Stimulated activated CD4-positive, alpha-beta T cell treated with anti-CD3 and anti-CD28 coated beads, Interleukin-1b, Interleukin-23, amount 100 ng/mL, for 24 hours (primary cell): ENCODE data around the gene KLK1.
"Not testable (repeated sequence)": the region's sequence is repeated elsewhere in the genome, so short reads cannot be mapped to it uniquely, and the experiment has no call there.

Experiments used
- DNase-seq, 4 experiments: peaks; one replicate each; pipeline ENCODE4 v3.0.0-alpha.2; 2020; ENCODE audit warnings: low read depth in 4 of 4, low spot score in 1 of 4

The KLK1 gene

DNA sequence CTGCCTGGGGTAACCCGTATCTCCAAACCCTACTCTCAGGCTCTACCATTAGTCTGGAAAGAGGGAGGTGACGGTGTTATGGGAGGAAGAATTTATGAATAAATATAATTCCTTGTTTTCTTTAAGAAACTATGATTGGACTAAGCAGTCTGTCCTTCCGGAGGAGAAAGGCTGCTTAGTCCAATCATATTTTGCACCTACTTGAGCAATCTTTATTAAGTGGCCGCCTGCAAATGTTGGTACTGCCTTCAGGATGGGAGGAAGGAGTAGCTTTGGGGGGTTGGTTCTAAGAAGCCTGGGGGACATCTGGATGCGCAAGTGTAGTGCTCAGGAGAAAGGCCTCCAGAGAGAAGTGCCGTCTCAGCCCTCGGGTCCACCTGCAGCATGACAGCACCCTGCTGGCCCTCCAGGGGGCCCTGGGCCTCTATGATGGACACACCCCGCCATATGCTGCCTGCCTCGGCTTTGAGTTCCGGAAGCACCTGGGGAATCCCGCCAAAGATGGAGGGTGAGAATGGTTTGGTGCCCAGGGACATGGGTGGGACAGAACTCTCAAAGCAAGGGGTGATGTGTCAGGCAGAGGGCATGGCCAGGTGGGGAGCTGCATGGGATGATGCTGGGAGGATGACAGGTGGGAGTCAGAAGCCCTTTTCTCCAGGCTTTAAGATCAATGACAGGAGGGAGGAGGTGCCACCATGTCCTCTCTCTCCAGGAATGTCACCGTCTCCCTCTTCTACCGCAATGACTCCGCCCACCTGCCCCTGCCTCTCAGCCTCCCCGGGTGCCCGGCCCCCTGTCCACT lies 29.3 kb downstream of the KLK1 start:
- DNase-seq, result peak in 1 of 4 experiments; percentile 32

DNA sequence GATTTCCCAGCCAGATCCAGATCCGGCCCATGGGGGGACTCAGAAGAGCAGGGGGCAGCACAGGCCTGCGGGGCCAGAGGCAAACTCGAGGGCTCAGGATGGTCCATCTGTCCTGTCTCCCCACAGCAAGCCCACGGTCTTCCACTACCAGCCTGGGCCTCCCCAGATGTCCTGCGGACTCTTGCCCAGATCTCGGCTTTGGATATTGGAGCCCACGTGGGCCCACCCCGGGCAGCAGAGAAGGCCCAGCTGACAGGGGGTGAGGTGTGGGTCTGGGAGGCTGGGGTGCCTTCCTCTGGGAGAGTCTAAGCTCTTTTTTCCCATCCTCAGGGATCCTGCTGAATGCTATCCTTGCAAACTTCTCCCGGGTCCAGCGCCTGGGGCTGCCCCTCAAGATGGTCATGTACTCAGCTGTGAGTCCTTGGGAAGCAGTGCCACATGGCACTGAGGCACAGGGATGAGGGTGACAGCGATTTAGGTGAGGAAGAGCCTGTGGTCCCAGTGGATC lies 30.0 kb downstream of the KLK1 start:
- DNase-seq, result no peak

DNA sequence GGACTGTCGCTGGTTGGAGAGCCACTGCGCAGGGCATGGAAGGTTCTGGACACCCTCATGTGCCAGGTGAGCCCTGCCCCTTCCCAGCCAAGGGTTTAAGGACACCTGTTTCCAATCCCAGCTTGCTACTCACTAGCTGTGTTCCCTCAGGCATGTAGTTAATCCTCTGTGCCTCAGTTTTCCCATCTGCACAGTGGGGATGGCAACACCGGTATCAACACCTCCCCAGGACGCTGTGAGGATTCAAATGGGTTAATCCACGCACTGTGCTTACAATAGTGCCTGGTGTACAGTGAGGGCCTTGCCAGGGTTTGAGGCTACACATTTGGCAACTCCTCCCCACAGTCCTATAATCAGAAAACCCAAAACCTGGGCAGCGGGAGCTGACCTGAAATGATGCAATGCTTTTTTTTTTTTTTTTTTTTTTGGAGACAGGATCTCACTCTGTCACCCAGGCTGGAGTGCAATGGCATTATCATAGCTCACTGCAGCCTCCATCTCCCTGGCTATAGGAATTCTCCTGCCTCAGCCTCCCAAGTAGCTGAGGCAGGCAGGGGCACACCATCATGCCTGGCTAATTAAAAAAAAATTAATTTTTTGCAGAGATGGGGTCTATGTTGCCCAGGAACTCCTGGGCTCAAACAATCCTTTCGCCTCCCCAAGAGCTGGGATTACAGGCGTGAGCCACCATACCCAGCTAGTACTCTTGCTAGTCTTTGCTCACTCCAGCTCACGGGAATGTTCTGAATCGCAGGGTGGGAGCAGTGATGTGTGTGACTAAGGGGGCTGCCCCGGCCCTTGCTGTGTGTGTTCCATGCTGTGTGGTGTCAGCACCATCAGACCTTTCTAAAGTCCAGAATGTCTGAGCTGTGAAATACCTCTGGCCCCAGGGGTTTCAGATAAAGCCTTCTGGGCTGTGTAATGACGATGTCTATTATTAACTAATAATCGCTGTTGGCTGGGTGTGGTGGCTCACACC lies 31.0 kb downstream of the KLK1 start:
- DNase-seq, result no peak

DNA sequence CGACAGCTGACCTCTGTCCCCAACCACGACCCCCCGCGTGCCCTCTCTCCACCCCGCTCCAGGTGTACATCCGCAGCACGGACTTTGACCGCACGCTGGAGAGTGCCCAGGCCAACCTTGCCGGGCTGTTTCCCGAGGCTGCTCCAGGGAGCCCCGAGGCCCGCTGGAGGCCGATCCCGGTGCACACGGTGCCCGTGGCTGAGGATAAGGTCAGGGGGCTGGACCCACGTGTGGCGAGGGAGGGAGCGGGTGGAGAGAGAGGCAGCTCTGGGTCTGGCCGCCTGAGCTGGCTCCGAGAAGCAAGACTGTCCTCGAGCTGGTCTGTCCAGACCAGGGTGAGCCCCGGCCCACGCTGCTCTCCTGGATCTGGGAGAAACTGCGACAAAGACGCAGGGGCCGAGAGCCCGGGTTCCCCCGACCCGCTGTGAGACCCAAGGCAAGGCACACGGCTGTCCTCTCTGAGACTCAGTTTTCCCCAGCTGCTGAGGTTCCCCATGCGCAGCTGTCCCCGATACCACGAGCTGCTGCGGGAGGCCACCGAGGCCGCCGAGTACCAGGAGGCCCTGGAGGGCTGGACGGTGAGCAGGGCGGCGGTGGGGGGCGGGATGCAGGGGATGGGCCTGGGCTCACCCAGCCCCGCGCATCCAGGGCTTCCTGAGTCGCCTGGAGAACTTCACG lies 31.9 kb downstream of the KLK1 start:
- DNase-seq, result no peak

DNA sequence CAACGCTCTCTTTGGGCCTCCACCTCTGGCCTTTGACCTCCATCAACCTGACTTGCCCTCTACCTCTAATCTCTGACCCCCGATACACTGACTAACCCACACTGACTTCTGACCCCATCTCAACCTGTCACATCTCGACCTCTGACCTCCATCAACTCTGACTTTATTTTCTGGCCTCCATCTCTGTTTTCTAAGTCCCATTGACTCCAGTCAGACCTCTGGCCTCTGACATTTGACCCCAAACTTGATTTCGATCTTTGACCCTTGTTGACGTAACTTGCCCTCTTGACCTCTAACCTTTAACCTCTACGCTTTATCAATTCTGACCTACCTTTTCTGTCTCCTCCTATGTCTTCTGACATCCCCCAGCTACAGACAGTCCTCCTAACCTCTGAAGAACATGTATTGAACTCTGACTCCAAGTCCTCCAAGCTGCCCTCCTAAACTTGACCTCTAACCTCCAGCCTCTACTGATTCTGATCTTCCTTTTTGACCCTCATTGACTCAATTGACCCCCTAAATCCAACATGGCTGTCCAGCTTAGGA lies 32.6 kb downstream of the KLK1 start:
- DNase-seq, result no peak

DNA sequence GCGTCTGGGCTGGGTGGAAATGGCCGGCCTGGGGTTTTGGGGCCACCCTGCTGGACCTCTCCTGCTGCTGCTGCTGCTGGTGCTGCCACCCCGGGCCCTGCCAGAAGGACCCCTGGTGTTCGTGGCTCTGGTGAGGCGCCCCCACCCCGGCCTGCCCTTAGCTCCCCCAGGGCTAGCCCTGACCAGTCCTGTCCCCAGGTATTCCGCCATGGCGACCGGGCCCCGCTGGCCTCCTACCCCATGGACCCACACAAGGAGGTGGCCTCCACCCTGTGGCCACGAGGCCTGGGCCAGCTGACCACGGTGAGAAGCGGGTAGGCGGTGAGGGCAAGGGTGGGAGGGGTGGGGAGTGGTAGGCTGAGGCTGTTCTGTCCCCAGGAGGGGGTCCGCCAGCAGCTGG lies 33.2 kb downstream of the KLK1 start, which contains the start of gene ACP4:
ACP4 (plus strand) TSS at position 20 of the 400 bp plus-strand sequence; CDS start at position 20, 0 bp downstream.
- no peak for DNase-seq

DNA sequence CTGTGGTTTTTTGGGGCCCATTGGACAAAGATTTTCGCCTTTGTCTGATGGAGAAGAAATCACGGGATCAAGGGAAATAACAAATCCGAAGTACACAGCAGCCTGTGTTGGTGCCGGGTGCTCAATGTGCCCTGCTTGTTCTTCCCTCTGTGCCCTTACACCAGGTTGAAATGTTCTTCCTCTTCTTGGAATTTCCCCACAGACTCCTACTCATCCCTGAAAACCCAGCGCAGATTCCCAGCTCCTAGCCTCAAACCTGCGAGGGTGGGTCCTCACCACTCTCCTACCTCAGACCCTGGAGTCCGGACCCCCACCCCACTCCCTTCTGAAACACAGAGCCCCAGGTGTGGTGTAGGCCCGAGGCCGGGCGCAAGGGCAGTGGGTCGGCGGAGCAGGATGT lies 38.3 kb downstream of the KLK1 start:
- DNase-seq, result no peak

DNA sequence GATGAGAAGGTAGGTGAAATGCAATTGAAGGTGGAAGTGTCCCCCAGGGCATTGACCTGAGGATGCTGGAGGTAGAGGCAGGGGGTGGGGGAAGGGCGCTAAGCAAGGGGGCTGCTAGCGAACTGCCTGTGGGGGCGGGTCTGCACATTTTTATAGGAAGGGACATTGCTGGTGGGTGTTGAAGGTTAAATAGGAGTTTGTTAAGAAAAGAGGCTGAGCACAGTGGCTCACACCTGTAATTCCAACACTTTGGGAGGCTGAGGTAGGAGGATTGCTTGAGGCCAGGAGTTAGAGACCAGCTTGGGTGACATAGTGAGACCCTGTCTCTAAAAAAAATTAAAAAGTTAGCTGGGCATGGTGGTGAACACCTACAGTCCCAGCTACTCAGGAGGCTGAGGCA lies 38.9 kb downstream of the KLK1 start:
- no peak for DNase-seq

DNA sequence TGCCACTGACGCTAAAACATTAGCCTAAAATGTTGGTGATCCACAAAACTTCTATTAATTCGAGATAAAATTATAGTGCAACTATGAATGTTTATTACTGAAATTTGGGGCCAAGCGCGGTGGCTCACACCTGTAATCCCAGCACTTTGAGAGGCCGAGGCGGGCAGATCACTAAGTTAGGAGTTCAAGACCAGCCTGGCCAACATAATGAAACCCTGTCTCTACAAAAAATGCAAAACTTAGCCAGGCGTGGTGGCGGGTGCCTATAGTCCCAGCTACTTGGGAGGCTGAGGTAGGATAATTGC lies 39.8 kb downstream of the KLK1 start:
- DNase-seq, result not testable (repeated sequence)

DNA sequence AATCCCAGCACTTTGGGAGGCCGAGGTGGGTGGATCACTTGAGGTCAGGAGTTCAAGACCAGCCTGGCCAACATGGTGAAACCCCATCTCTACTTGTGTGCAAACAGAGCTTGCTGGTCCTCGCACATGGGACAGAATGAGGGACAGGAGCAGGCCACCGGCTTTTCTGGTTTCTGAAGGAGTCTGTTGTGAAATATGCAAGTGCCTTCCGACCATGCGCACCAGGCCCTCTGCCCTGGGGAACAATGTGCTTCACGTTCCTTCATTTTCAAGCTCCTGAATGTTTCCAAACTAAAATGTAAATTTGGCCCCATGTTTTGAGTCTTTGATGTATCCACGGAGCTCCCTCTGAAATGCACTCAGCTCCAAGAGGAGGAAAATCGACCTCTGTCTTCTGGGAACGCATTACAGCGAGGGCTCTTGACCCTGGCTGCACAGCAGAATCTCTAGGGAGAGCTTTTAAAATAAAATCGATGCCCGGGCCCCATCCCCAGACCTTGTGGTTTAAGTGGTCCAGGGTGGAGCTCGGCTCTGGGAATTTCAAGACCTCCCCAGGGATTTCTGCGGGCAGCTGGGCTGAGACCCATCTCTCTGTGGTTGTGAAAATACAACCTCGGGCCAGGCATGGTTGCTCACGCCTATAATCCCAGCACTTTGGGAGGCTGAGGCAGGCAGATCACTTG lies 42.7 kb downstream of the KLK1 start:
- DNase-seq, result no peak

DNA sequence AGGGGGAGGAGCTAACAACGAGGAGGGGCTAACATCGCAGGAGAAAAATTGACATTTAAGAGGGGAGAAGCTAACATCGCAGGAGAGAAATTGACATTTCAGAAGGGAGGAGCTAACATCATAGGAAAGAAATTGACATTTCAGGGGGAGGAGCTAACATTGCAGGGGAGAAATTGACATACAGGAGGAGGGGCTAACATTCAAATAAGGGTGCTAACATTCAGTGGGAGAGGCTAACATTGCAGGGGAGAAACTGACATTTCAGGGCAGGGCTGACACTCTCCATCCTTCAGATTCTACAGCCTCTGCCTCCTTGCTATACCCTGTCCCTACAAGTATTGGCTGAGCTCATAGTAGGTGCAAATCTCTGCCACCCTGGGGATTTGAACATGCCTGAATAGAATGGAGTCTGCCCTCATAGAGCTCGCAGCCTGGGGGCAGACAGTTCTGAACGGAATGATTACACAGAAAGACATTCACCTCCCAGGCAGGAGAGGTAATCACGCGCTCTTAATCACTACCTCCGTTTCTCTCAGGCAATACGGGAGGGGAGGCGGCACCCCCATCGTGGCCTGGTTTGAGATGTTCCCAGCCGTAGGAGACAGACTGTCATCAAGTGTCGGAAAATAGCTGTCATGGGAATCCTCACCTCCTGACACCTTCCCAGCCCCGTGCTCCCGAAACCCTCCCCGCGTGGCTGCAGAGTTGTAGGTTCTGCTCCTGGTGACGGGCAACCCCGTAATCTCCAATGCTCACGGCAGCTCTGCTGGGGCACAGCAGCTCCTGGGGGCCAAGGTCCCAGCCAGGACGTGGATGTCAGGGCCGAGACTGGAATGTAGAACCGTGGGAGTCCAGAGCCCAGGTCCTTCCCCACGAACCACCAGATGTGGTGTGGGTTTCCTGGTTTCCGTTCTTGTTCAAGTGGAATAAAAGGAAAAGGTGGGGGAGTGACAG lies 43.8 kb downstream of the KLK1 start:
- DNase-seq, result no peak

DNA sequence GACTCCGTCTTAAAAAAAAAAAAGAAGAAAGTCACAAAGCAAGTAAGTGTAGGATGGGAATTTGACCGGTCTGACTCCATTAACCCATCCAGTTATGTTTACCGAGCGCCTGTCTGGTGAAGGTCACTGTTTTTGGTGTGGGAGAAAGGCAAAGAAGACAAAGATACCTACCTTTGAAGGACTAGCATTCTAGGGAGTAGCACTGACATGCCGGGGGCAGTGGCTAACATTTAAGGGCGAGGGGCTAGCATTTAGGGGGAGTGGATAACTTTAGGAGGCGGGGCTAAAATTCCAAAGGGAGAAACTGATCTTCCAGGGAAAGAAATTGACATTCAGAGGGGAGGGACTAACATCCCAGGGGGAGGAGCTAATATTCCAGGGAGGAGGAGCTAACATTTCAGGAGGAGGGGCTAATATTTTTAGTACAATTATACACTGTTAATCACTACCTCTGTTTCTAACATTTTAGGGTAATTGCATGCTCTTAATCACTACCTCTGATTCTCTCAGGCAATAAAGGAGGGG lies 44.6 kb downstream of the KLK1 start:
- DNase-seq, result no peak

DNA sequence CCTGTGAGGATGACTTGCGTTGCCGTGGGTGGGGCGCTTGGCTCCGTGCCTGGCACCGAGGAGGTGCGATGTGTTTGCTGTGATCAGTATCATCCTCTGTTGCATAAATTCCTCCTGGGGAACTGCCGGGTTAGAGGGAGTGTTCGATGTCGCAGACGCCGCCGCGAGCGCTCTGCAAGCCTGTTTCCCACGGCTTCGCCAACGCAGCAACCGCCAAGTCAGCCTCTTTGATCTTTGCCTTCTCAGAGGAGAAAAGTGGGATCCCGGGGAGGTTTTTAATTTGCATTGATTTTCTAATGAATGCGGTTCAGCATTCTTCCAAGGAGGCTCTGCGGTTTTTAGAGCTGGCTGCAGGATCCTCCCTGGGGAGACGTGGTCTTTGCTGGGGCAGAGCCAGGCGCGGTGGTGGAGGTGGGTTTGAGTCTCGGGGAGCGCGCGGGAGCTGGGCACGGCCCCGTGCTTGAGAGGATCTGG lies 45.7 kb downstream of the KLK1 start:
- no peak for DNase-seq

DNA sequence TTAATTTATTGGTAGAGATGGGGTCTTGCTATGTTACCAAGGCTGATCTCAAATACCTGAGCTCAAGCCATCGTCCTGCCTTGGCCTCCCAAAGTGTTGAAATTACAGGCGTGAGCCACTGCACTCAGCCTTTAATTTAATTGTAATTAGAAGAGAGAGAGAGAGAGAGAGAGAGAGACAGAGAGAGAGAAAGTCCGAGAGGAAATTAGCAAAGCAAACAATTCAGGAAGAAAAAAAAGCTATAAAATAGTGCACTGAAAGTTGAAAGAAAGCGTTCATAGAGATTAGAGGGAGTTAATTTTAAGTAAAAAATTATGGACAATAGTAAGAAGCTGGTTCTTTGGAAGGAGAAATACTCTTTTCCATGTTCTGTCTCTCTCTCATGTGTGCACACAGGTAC lies 46.3 kb downstream of the KLK1 start:
- DNase-seq, result no peak

DNA sequence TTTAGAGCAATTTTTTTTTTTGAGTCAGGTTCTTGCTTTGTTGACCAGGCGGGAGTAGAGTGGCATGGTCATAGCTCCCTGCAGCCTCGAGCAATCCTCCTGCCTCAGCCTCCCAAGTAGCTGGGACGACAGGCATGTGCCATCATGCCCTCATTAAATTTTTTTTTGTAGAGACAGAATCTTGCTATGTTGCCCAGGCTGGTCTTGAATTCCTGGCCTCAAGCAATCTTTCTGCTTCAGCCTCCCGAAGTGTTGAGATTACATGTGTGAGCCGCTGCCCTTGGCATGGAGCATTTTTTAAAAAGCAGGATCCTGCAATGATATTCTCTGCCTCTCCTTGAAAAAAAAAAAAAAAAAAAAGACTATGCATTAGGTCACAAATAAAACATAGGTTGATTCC lies 47.5 kb downstream of the KLK1 start:
- DNase-seq, result no peak

DNA sequence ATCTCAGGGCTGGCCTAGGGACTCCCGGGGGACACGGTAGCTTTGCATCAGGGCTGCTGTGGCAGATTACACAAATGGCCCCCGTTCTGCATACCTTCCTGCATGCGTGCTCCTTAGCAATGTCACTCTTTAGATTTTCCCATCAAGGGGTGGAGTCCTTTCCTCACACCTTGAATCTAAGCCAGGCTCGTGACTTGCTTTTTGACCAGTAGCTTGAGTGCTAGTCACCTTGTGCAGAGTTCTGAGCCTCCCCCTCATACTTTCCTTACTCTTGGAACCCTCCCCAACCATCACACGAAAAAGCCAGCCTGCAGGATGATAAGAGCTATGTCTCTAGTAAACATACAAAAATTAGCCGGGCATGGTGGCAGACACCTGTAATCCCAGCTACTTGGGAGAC lies 50.1 kb downstream of the KLK1 start:
- DNase-seq, result not testable (repeated sequence)

DNA sequence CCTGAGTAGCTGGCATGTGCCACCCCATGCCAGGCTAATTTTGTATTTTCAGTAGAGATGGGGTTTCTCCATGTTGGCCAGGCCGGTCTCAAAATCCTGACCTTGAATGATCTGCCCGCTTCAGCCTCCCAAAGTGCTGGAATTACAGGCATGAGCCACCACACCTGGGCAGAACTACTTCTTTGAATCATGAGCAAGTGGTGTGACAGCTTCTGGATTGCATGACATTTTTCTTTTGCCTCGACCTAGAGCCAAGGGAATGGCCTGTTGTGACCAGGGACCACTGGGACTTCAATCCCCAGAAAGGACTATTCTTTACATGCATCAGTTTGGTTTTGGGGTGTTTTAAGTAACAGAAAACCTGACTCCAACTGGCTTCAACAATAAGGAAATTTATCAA lies 50.7 kb downstream of the KLK1 start:
- not testable (repeated sequence) for DNase-seq

DNA sequence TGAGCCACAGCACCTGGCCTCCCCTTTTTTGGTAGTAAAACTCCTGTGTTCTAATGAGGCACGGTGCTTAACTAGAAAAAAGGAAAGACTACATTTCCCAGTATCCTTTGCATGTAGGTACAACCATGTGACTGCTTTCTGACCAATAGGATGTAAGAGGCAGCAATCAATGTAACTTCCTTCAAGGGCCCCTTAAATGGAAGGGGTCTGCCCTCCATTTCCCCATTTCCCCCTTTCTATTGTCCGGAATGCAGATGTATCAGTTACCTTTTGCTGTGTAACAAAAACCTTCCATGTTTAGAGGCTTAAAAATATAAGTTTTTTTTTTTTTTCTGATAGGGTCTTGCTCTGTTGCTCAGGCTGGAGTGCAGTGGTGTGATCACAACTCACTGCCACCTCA lies 51.1 kb downstream of the KLK1 start:
- no peak for DNase-seq

DNA sequence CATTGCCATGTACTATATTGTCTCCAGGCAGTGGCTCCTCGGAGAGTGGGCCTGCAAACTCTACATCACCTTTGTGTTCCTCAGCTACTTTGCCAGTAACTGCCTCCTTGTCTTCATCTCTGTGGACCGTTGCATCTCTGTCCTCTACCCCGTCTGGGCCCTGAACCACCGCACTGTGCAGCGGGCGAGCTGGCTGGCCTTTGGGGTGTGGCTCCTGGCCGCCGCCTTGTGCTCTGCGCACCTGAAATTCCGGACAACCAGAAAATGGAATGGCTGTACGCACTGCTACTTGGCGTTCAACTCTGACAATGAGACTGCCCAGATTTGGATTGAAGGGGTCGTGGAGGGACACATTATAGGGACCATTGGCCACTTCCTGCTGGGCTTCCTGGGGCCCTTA lies 52.7 kb downstream of the KLK1 start:
- no peak for DNase-seq
